A673 (cell line): ENCODE results near the gene ROBO2. TPM values are rescaled to one million over a fixed set of nuclear protein-coding genes. Genes with fewer than 3 reads are reported as not detected.

Source experiments
- BruUV-seq: library from RNA; stranded (reverse); fragments of 400-500 nt; replicated peaks from 2 replicates; lab custom pipeline; 2021; lab: Mats Ljungman, UMichigan
- CTCF ChIA-PET: fragments of 300-600 bp; sonication (Branson Sonifier 250); formaldehyde crosslinking; loops from one replicate; lab custom pipeline; 2022; ENCODE audit warnings: antibody characterized with exemption; lab: Charles Lee
- POLR2A ChIA-PET: fragments of 300-600 bp; sonication (Branson Sonifier 250); formaldehyde crosslinking; loops from one replicate; lab custom pipeline; 2022; ENCODE audit warnings: antibody characterized with exemption; ENCODE audit not compliant: low non-redundant PET; lab: Charles Lee
- DNase-seq: peaks from one replicate; pipeline ENCODE4 v3.0.0-alpha.2; 2015; ENCODE audit warnings: low spot score
- H3K27ac ChIP-seq: fragments of 200-600 bp; sonication (generic); 2 replicates; pipeline ENCODE4 v1.5.1; 2016; ENCODE audit warnings: mixed run types, low read depth, mild to moderate bottlenecking, mixed read lengths, antibody characterized with exemption, low read length; ENCODE audit not compliant: poor library complexity, severe bottlenecking
- H3K27me3 ChIP-seq: fragments of 200-600 bp; sonication (generic); replicated peaks from 2 replicates; pipeline ENCODE4 v1.6.1; 2017; ENCODE audit warnings: mixed run types, low read depth, mild to moderate bottlenecking, mixed read lengths, antibody characterized with exemption, low read length; ENCODE audit not compliant: insufficient read depth, poor library complexity
- H3K36me3 ChIP-seq: fragments of 200-600 bp; sonication (generic); 2 replicates; pipeline ENCODE4 v1.6.1; 2016; ENCODE audit warnings: mixed run types, mild to moderate bottlenecking, mixed read lengths, antibody characterized with exemption, low read length; ENCODE audit not compliant: insufficient read depth, poor library complexity, severe bottlenecking
- H3K4me1 ChIP-seq: fragments of 200-600 bp; sonication (generic); 2 replicates; pipeline ENCODE4 v1.6.1; 2017; ENCODE audit warnings: mixed run types, mild to moderate bottlenecking, mixed read lengths, antibody characterized with exemption, low read length; ENCODE audit not compliant: insufficient read depth, poor library complexity, severe bottlenecking
- H3K4me3 ChIP-seq: fragments of 200-600 bp; sonication (generic); 2 replicates; pipeline ENCODE4 v1.5.1; 2016; ENCODE audit warnings: low read depth, mixed run types, mild to moderate bottlenecking, mixed read lengths, low read length; ENCODE audit not compliant: poor library complexity, severe bottlenecking
- H3K9me3 ChIP-seq: fragments of 200-600 bp; sonication (generic); 2 replicates; pipeline ENCODE4 v1.6.1; 2016; ENCODE audit warnings: mixed run types, low read depth, mild to moderate bottlenecking, mixed read lengths, antibody characterized with exemption, low read length; ENCODE audit not compliant: poor library complexity, severe bottlenecking
- CTCF ChIP-seq: fragments of 300-800, 200-600 bp; sonication (generic); conservative IDR thresholded peaks from 2 replicates; pipeline ENCODE4 v1.5.1; 2017; ENCODE audit warnings: low read depth, mild to moderate bottlenecking, antibody characterized with exemption, low read length, moderate library complexity, mixed read lengths
- EZH2 ChIP-seq: fragments of 200-600 bp; sonication (generic); IDR thresholded peaks from 2 replicates; pipeline ENCODE4 v1.6.1; 2017; ENCODE audit warnings: borderline replicate concordance, low read depth, mild to moderate bottlenecking, mixed read lengths, antibody characterized with exemption, low read length; ENCODE audit not compliant: poor library complexity, severe bottlenecking
- intact Hi-C: fragments of 100-400 bp; cut with micrococcal nuclease; formaldehyde crosslinking; loops from one replicate; pipeline ENCODE4 v1.10.0; 2022; ENCODE audit not compliant: unreplicated experiment
- total RNA-seq: library from RNA; stranded (reverse); gene quantifications from 2 replicates; pipeline ENCODE4 v1.2.3, GENCODE V29; 2021

ROBO2 gene
- total RNA-seq, 1 experiment from 2014 or later = 17.5 TPM

- CTCF ChIA-PET = no interaction called here
- no peaks in the 10 kb centered on the region for H3K27me3 ChIP-seq
- H3K4me1 ChIP-seq = peaks cover 23% of the 10 kb centered on the region
- no peak overlapping the region for H3K27ac ChIP-seq
- POLR2A ChIA-PET = no interaction called here
- intact Hi-C loops = no loop called here
- BruUV-seq = no TSS peak
- no peak overlapping the region for H3K4me3 ChIP-seq
- no peaks in the 10 kb centered on the region for H3K36me3 ChIP-seq
- no peaks in the 10 kb centered on the region for H3K9me3 ChIP-seq
- DNase-seq = no peak
- TF ChIP-seq EZH2 (no peak), CTCF (no peak)
These were observed 23.5 kb downstream of the ROBO2 start for GRCh38 chr3:77063423-77063822.

GRCh38 chr3:77065750-77066149 lies 25.9 kb downstream of the ROBO2 start:
- H3K27me3 ChIP-seq = no peaks in the 10 kb centered on the region
- BruUV-seq = no TSS peak
- peaks cover 23% of the 10 kb centered on the region for H3K4me1 ChIP-seq
- DNase-seq = no peak
- TF ChIP-seq CTCF = no peak
- TF ChIP-seq EZH2 = no peak
- intact Hi-C loops = no loop called here
- ChIA-PET CTCF (no interaction called here), POLR2A (no interaction called here)
- H3K27ac ChIP-seq = no peak overlapping the region
- no peak overlapping the region for H3K4me3 ChIP-seq
- no peaks in the 10 kb centered on the region for H3K9me3 ChIP-seq
- H3K36me3 ChIP-seq = no peaks in the 10 kb centered on the region

GRCh38 chr3:77066829-77067228 lies 26.9 kb downstream of the ROBO2 start:
- Histone ChIP-seq H3K27ac (no peak overlapping the region), H3K4me3 (no peak overlapping the region), H3K4me1 (peaks cover 32% of the 10 kb centered on the region), H3K9me3 (no peaks in the 10 kb centered on the region), H3K36me3 (no peaks in the 10 kb centered on the region), H3K27me3 (no peaks in the 10 kb centered on the region)
- ChIA-PET CTCF (interaction anchor here (0.6 kb wide), 1 partner anchor 25 kb away, joined by 3 read pairs; no protein-coding TSS in a partner anchor), POLR2A (no interaction called here)
- TF ChIP-seq CTCF = no peak
- no peak for TF ChIP-seq EZH2
- no peak for DNase-seq
- intact Hi-C loops = no loop called here
- BruUV-seq = no TSS peak
